Stimulated activated CD8-positive, alpha-beta memory T cell treated with anti-CD3 and anti-CD28 coated beads, Interleukin-7, amount 100 ng/mL, for 1 hour (primary cell): Measurements from ENCODE around the gene C16orf89.
"Not testable (repeated sequence)": the region's sequence is repeated elsewhere in the genome, so short reads cannot be mapped to it uniquely, and the experiment has no call there.

Source experiments
- DNase-seq, 2 donors: peaks; one replicate each; pipeline ENCODE4 v3.0.0-alpha.2; 2020; ENCODE audit warnings: low read depth in 2 of 2

C16orf89 gene

GRCh38 chr16:5060073-5060641, 5.6 kb downstream of the C16orf89 start:
- DNase-seq = no peak

DNA sequence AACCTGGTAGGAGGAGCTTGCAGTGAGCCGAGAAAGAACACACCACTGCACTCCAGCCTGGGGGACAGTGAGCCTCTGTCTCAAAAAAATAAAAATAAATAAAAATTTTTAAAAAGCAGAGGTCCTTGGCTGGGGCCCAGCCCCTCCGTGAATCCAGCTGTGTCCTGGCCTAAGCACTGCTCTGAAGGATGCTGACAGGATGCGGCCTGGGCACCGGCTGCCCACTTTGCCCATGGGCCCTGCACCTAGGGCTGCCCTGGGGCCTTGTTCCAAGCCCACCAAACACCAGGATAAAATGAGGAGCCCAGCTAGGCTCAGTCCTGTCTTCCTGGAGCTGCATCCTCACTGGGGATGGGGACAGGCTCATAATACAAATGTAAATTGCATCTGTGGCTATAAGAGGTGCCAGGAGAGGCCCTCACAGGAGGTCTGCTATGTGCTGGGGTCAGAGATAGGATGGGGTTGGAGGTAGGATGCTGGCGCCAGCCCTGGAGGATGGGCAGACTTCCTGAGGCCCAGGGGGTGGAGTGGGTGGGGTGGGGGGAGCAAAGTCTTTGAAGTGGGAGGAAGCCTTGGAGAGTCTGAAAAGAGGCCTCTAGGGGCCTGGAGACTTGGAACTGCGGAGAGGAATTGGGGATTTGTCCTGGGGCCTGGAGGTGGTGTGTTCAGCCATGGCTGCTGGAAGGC, 6.2 kb downstream of the C16orf89 start:
- no peak for DNase-seq

DNA sequence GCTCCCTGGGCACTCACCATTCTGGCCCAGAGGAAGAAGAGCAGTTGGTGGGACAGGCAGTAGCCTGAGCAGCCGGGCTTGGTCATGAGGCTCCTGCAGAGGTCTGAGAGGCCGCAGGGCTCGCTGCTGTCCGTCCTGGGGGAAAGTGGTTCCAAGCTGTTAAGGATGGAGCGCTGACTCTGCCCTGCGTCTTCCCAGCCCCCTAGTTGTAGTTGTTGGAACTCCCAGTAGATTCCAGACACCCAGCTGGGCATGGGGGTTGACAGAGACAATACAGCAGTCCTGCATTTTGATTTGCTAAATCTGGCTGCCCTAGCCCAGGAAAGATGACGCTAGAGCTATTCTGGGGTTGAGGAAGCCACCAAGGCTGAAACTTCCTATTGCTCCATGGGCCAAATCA, 7.3 kb downstream of the C16orf89 start:
- DNase-seq = no peak

- DNase-seq = no peak
Measured at GRCh38 chr16:5056352-5056751, 9.4 kb downstream of the C16orf89 start.

DNA sequence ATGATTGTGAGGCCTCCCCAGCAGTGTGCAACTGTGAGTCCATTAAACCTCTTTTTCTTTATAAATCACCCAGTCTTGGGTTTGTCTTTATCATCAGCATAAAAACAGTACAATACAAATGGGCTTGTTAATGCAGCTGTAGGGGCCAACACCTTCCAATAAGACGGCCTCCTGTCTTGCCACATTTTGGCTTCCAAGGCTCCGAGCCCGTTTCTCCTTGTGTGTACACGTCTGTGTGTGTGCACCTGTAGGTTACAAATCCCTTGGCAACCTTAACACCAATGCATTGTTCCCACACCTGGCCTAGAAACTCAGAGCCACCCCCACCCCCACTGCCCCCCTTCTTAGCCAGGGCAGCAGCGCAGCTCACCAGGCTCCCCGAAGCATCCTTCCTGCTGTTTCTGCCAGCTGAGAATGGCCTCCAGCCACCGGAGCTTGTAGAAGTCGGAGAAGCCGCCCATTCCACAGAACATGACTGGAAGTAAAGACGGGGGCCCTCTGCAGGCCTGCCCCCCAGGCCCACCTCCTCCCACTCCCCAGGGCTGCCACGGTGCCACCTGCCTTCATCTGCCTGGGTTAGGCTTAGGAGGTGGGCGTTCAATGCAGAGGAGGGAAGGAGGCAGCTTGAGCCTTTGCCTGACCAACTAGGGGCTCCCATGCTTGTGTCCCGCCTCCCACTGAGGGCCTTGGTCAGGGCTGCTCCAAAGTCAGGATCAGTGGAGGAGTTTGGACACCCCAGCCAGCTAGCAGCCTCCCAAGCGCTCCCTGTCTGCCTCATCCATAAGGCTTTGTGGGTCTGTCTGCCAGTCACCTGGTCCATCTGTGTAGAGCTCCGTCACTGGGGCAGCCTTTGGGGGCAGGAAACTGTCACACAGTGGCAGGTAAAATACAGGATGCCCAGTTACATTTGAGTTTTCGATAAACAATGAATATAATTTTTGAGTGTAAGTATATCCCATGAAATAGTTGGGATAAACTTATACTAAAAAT, 10.6 kb downstream of the C16orf89 start:
- no peak for DNase-seq

GRCh38 chr16:5046914-5047313, 18.8 kb downstream of the C16orf89 start:
- no peak for DNase-seq

- DNase-seq = no peak
Measured at GRCh38 chr16:5045499-5046115, 20.1 kb downstream of the C16orf89 start.

DNA sequence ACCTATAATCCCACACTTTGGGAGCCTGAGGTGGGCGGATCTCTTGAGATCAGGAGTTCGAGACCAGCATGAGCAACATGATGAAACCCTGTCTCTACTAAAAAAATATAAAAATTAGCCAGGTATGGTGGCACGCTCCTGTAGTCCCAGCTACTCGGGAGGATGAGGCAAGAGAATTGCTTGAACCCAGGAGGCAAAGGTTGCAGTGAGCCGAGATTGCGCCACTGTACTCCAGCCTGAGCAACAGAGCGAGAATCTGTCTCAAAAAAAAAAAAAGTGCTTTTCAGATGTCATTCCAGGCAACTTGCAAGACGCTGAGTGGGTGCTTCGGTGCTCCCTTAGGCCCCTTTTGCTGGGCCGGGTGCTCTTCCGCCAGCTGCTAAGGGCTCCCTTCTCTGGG, 21.2 kb downstream of the C16orf89 start:
- not testable (repeated sequence) for DNase-seq

DNA sequence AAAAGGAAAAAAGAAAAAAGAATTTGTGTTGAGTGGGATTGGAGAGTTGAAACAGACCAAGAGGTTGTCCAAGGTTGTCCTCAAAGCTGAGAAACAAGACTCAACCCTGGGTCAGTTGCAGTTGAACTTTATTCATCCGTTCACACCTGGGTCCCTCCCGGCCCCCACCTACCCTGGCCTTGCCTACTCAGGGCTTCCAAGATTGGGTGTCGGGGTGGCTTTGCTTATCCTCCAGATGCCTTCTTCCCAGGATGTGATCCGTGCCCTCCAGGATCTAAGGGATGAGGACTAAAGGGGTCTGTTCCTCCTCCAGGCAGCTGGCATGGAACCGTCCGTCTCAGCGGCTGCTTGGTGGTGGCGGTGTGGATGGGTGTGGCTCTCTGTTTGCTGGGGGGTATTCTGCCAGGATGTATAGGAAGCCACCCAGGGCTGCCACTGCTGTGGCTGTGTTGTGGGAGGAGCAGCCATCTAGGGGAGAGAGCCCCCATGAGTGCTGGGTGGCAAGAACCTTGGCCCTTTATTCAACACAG, 21.7 kb downstream of the C16orf89 start:
- DNase-seq = no peak

DNA sequence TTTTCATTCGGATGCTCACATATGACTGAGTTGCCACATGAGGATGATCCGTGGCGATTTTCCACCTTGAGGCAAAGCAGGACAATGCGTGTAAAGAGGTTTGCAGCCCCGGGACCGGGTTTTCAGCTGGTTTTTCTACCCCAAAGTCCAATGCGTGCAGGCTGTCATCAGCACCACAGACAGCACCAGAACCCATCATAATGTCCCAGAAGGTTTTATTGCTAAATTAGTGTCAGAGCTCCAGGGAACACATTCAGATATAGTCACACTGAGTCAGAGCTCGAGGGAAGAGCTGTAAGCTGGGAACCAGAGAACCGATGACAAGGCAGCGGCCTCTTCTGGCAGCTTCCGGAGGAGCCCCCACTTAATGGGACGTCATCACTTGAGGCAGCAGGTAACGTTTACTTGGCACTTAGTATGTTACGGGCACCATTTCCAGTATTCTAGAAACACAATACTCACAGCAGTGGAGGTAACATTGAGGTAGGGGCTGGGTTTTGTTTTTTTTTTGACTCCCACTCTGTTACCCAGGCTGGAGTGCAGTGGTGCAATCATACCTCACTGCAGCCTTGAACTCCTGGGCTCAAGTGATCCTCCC, 23.1 kb downstream of the C16orf89 start:
- no peak for DNase-seq

GRCh38 chr16:5041600-5042133, 24.1 kb downstream of the C16orf89 start:
- DNase-seq = no peak

DNA sequence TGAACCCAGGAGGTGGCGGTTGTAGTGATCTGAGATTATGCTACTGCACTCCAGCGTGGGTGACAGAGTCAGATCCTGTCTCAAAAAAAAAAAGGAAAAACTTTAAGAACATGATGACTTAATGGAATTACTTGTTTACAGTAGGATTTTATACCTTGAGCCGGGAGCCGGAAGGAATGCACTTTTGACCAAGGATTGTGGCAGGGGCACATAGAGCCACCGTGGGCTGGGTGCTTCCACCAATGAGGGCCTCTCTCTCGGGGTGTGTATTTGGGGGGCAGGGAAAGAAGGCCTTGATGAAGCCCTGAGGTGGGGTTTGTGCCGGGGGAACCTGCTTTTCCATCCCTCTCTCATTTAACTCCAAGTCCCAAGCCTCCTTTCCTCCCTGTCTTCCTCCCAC, 25.3 kb downstream of the C16orf89 start:
- DNase-seq = no peak

- DNase-seq = no peak
Measured at GRCh38 chr16:5036228-5037156, 29.3 kb downstream of the C16orf89 start.

DNA sequence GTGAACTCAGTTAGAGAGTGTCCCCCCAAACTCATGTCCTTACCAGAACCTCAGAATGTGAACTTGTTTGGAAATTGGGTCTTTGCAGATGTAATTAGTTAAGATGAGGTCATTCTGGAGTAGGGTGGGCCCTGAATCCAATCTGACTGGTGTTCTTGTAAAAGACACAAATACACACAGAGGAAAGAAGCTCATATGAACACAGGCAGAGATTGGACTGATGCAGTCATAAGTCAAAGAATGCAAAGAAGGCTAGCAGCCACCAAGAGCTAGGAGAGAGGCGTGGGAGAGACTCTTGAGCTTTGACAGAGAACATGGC, 29.9 kb downstream of the C16orf89 start:
- DNase-seq = no peak

GRCh38 chr16:5034167-5034523, 31.6 kb downstream of the C16orf89 start:
- DNase-seq = no peak

GRCh38 chr16:5033256-5034166, 32.2 kb downstream of the C16orf89 start, which contains the start of gene NAGPA:
Gene NAGPA (minus strand): TSS chr16:5033935. CDS start chr16:5033914, 21 bp downstream.
- peak; percentile 61 to 64 for DNase-seq

DNA sequence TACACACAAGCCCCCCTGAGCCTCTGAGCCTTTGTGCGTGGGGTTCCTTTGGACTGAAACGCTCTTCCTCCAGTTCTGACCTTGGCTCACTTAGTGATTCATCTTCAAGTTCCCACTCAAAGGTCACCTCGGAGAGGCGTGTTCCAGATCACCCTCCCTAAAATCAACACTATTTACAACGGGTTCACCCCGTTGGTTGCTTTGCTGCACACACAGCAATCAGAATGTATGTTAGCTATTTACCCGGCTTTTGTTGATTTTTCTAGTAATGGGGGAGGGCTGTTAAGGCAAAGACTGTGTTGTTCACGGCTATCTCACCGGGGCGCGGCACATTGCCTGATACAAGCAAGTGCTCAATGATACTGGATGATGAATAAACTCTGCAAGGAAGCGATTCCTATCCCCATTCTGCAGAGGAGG, 33.0 kb downstream of the C16orf89 start:
- DNase-seq = no peak

DNA sequence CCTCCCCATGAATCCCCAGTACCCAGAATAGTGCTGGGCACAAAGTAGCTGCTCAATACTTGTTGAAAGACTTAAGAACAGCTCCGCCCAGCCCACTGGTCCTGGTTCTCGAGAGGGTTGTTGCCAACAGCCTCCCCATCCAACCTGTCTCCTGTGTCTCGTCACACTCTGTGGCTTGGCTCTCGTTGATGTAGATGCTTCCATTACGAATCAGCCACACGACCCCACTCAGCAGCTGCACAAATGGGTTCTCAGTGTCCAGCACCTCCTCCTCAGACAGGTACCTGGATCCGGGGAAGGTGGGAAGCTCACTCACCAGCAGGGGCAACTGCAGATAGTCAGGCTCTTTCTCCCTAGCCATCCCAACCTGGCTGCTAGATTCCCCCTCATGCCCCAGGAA, 34.2 kb downstream of the C16orf89 start:
- no peak for DNase-seq

DNA sequence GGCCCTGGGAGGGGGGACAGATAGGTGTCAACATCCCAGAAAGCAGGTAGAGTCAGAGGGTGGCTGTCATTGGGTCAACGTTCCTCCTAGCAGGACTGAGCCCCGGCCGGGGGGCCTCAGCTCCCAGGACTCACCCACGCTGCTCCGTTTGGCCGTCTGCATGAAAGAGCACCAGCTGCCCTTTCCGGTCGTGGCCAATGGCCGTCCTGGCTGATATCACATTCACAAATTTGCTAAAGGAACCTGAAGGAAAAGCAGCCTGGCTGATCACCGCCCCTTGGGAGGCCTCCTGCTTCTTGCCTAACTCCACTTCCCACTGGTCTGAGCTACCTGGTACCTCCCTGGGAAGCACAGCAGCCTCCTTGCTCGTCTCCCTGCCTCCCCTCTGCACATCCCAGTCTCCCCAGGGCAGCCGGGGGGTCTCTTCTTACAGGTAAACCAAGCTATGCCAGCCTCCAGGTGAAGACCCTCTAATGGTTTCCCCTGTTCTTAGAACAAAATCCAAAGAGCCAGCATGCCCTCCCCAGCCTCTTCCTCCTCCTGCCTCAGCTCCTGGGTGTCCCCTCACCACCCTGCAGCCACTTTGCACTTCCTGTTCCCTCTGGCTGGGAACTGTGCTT, 35.4 kb downstream of the C16orf89 start:
- DNase-seq = no peak
